ENCODE results near the gene PSMB5. TPM values are rescaled to one million over a fixed set of nuclear protein-coding genes. Genes with fewer than 3 reads are reported as not detected.
A peak's percentile ranks its signal among the peaks of the same experiment; 100 is the strongest.

The PSMB5 gene
- total and polyA plus RNA-seq, 9 of the 15 experiments (the other 6 are each of a cell fraction or from before 2014, with no cell fraction given) = 198 to 1,870 (median 269) TPM

- TF ChIP-seq ZBTB9 (CRISPR knock-in tag; IDR thresholded peaks at IDR 0.05) = peak; percentile 62; the same call in 1 of the 2 replicates
- no peak for TF ChIP-seq ZNF408 (CRISPR knock-in tag; IDR thresholded peaks at IDR 0.05; ENCODE audit: low read depth)
- no peak for TF ChIP-seq THRB (CRISPR knock-in tag; conservative IDR thresholded peaks at IDR 0.05)
- TF ChIP-seq BCOR (IDR thresholded peaks at IDR 0.05) = peak; percentile 89
- peak; percentile 32 for TF ChIP-seq KHSRP (IDR thresholded peaks at IDR 0.05)
- TF ChIP-seq DNMT1 (IDR thresholded peaks at IDR 0.05) = no peak; the same call in 1 of the 2 replicates
- TF ChIP-seq ZNF316 (IDR thresholded peaks at IDR 0.05) = peak; percentile 41; the same call in 1 of the 2 replicates
- TF ChIP-seq LARP7 (IDR thresholded peaks at IDR 0.05) = peak; percentile 93; the same call in 1 of the 2 replicates
- 0 out of 2 replicates have a peak, but pooled peaks have one; percentile 35 for TF ChIP-seq THAP12 (CRISPR knock-in tag; IDR thresholded peaks at IDR 0.05)
- peak; percentile 88 for TF ChIP-seq ATF7 (IDR thresholded peaks at IDR 0.05)
- no peak for TF ChIP-seq HSF4 (CRISPR knock-in tag; IDR thresholded peaks at IDR 0.05; ENCODE audit: borderline replicate concordance)
- TF ChIP-seq MBD2 (IDR thresholded peaks at IDR 0.05; ENCODE audit: borderline replicate concordance, low read depth) = no peak; the same call in 1 of the 2 replicates
- no peak for TF ChIP-seq FIP1L1 (IDR thresholded peaks at IDR 0.05; ENCODE audit: low read depth, low read length, poor library complexity, severe bottlenecking)
- peak; percentile 69 for TF ChIP-seq HDAC3 (IDR thresholded peaks at IDR 0.05; ENCODE audit: borderline replicate concordance, partially characterized antibody)
- TF ChIP-seq TCF3 (CRISPR knock-in tag; IDR thresholded peaks at IDR 0.05) = no peak
- TF ChIP-seq OTX1 (CRISPR knock-in tag; IDR thresholded peaks at IDR 0.05) = no peak
- TF ChIP-seq SMARCC2 (IDR thresholded peaks at IDR 0.05; ENCODE audit: low read depth) = 0 out of 2 replicates have a peak, but pooled peaks have one; percentile 34
- peak; percentile 1 for TF ChIP-seq NCOA6 (IDR thresholded peaks at IDR 0.05)
- no peak for TF ChIP-seq KLF16 (IDR thresholded peaks at IDR 0.05)
- no peak for TF ChIP-seq E4F1 (CRISPR knock-in tag; IDR thresholded peaks at IDR 0.05; ENCODE audit: borderline replicate concordance)
- no peak for TF ChIP-seq SRF (CRISPR knock-in tag; IDR thresholded peaks at IDR 0.05)
- TF ChIP-seq CREM (IDR thresholded peaks at IDR 0.05; ENCODE audit: low read depth) = no peak; the same call in none of the 2 replicates
- TF ChIP-seq SLC30A9 (CRISPR knock-in tag; IDR thresholded peaks at IDR 0.05) = no peak
Observed at GRCh38 chr14:22982477-22983245, 52.0 kb downstream of the PSMB5 start, which contains the start of gene AJUBA (continued).
